Activated CD4-positive, alpha-beta T cell treated with anti-CD3 and anti-CD28 coated beads for 24 hours (primary cell): ENCODE results near the gene TSPAN4.

Experiments used
- DNase-seq, 2 donors: peaks; one replicate each; pipeline ENCODE4 v3.0.0-alpha.2; 2020; ENCODE audit warnings: low read depth in 2 of 2

The TSPAN4 gene

GRCh38 chr11:836274-836673, 6.4 kb upstream of the TSPAN4 start:
- DNase-seq, result no peak

DNA sequence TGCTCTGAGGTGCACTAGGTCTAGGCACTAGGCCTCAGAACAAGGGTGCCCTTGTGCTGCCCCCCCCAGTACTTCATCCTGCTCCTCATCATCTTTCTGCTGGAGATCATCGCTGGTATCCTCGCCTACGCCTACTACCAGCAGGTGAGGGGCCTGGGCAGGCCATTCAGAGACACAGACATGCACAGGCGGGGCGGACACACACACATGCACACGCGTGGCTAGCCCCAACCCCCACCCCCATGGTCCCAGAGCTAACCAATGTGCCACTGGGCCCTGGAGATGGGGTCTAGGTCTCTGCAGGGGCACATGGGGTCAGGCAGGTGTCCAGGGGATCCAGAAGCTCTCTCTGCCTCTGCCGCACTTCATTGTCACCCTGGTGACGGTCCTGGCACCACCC, 6.0 kb upstream of the TSPAN4 start:
- DNase-seq, result no peak

GRCh38 chr11:837189-837989, 5.3 kb upstream of the TSPAN4 start:
- DNase-seq, result no peak

GRCh38 chr11:837990-838307, 4.7 kb upstream of the TSPAN4 start:
- no peak for DNase-seq

GRCh38 chr11:838441-839279, 4.0 kb upstream of the TSPAN4 start:
- no peak for DNase-seq

GRCh38 chr11:839280-839623, 3.4 kb upstream of the TSPAN4 start:
- DNase-seq, result no peak

DNA sequence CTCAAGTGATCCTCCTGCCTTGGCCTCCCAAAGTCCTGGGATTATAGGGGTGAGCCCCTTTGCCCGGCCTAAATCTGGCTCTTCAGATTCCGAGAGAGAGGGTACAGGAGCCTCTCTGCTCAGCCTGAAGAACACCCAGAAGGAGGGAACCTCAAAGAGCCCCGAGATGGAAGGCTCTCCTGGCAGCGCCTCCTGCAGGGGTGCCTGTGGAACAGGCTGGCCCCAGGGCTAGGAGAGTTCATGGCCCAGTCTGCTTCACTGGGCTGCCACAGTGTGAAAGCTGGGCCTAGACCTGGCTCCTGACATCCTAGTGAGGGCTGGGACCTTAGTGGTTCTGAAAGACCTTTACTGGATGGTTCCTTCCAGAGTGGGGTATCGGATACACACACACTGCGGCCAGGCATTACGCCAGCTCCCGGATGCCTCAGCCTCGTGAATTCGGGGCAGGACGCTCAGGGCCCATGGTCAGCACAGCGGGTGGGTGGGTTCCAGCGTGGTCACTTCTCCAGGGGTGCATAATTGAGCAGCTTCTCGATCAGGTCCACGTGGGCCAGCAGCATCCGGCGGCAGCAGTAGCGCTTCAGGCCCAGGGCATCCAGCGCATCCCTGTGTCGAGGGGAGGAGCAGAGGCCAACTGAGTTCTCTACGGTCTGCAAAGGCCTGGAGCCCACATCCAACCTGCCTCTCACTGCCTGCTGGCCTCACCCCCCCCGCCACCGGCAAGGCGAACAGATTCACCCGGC, 2.6 kb upstream of the TSPAN4 start:
- no peak for DNase-seq

GRCh38 chr11:841981-842369, 677 bp upstream of the TSPAN4 start:
- DNase-seq, result no peak

DNA sequence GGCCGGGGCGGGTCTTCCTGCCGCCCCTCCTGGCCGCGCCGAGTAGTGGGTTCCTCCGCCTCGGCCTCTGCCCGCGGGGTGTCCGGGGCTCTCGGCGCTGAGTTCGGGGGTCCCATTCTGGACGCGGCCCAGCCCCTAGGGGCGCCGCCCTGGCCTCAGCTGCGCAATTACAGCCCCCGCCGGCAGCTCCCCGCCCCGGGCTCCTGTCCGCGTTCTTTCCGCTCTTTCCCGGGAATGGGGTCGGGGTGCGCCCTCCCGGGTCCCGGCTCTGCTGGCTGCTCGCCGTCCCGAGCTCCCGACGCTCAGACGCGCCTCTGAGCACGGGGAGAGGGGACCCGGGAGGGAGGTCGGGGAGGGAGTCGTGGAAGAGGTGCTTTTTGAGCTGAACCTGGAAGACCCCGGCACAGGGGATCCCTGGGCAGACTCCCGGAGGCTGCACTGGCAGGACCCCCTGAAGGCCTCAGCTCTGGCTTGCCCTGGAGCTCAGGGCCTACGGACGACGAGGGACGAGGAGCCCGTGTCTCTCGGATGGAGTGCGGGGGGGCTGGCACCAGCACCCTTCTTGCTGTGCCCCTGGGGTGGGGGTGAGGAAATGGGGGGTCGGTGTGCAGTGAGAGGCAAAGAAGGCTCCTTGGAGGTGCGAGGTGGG, 558 bp downstream of the TSPAN4 start:
- no peak for DNase-seq

DNA sequence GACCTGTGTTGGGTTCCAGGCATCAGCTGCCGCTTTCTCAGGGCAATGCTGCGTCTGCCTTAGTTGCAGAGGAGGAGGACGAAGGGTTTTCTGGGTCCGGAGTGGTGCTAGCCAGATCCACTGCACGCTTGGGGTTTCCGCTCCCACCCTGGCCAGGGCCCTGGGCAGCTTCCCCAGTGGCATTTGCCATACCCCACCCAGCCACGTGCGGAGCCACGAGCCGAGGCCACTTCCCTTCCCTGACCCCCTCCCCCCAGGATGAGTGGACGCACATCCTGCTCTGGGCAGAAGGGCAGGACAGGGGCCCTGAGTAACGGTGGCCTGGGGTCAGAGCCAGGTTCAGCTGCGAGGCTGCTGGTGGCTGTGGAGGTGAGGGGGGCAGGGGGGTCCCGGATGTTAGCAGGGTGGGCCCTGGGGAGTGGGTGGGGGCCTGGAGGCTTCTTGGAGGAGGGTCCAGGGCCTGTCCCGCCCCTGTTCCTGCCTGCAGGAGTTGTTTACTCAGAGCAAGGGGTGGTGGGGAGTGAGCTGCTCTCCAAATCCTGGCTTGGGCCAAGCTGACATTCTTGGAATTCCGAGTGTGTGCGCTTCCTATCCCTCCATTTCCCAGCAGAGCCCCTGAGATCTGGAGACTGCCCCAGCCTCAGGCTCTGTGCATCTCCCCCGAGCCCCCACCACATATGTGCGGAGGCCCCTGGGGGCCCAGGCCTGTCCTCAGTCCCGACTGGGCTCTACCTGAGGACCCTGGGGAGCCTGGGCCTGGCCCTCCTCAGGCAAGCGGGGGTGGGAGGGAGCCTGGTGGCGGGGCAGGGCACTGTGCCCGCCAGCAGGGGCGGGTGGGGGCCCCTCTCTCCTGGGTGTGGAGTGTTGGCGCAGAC, 1.4 kb downstream of the TSPAN4 start:
- no peak for DNase-seq

DNA sequence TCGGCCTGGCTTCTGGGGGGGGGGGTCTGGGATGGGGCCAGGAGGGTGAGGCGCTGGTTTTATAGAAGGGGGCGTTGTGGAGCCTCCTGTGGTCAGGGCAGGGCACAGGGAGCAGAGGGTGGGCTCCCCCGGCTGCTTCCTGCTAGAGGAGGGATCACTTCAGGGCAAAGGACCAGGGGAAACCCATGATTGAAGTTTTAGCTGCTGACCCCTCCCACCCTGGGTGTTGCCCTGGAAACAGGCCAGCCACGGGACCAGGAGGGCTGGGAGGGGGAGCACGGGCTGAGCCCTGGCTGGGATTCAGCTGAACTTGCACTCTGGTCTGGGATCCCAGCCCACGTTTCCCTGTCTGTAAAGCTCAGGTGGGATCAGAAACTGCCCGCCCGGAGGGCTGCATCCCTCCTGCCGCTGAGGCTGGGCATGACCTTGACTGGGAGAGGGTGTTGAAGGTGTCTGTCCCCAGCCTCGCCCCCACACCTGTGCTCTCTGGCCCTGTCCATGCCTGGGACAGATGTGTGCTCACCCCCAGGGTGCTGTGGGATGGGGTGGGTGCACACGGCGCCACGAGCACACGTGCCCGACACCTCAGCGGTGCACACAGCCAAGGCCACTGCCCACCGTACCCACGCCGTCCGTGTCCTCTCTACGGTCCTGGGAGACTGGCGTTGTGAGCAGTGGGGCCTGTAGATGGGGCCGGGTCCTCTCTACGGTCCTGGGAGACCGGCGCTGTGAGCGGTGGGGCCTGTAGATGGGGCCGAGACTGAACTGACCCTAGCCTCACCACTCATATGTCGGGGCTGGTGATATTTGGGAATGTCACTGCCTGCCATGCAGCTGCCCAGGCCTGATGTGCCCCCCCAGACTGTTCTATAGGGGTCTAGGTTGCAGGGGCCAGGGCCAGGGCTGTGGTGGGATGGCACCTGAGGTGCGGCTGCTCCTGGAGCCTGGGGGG, 2.3 kb downstream of the TSPAN4 start:
- no peak for DNase-seq

GRCh38 chr11:845872-846495, 3.3 kb downstream of the TSPAN4 start:
- DNase-seq, result no peak

DNA sequence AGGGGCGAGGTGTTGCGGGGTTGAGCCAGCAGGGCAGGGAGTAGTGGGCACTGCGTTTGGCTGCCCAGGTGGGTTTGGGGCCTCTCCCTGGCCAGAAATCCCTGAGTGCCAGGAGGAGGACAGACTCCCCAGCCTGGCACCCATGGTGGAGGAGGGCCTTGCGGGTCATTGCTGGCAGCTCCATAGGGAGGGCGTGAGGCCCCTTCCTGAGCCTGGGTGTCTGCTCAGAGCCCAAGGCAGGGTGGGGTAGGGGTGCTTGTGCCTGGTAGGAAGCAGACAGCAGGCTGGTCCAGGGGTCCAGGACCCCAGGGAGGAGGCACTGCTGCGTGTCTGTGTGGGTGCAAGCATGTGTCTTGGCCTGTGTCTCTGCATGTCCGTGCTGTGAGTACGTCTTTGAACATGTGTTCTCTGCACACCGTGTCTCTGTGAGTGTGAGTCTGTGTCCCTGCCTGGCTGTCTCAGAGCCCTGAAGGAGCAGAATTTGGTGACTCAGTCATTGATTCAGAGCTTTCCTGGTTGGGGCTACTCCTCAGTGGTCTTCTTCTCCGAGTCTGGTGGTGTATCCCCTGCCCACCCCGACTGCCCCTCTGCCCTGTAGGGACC, 3.9 kb downstream of the TSPAN4 start:
- DNase-seq, result no peak

DNA sequence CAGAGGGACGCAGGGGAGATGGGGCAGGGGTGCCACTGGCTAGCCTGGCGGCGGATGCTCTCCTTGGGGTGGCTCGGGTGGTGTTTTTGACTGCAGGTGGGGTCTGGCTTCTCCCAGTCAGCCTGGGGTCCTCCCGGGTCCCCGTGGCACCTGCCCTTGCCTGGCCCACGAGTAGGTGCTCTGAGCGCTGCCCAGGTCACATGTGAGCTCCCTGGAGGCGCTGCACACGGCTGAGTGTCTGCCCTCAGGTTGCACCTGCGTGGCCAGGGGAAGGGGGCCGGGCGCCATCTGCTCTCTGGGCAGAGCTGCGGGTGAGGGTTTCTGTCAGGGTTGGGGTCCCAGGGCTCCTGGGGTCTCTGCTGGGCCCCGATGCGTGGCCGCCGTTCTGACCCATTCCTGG, 5.2 kb downstream of the TSPAN4 start:
- no peak for DNase-seq

GRCh38 chr11:848380-848931, 5.8 kb downstream of the TSPAN4 start:
- peak; percentile 47 to 54 for DNase-seq

- no peak for DNase-seq
Measured at GRCh38 chr11:849104-849824, 6.6 kb downstream of the TSPAN4 start.

- no peak for DNase-seq
Measured at GRCh38 chr11:849951-850774, 7.5 kb downstream of the TSPAN4 start.
